GM19025 (cell line): ENCODE data around the gene CCDC127.
A peak's percentile ranks its signal among the peaks of the same experiment; 100 is the strongest.
"Not testable (repeated sequence)": the region's sequence is repeated elsewhere in the genome, so short reads cannot be mapped to it uniquely, and the experiment has no call there.

Experiments
- ATAC-seq: cut with Tn5 transposase; IDR thresholded peaks from one replicate; pipeline ENCODE4 v1.9.1; 2021; ENCODE audit warnings: mild to moderate bottlenecking, low read depth, moderate library complexity; ENCODE audit not compliant: unreplicated experiment

CCDC127 gene

GRCh38 chr5:217494-218456 is at the start of gene CCDC127, which contains the start of gene SDHA:
CCDC127 (minus strand) TSS chr5:218153; CDS start chr5:216849, 1,304 bp downstream.
SDHA (plus strand) TSS chr5:218320; CDS start chr5:218356, 36 bp downstream.
- ATAC-seq, result peak; percentile 79

GRCh38 chr5:267716-268115 is 49.8 kb upstream of the CCDC127 start:
- ATAC-seq, result no peak

- ATAC-seq, result not testable (repeated sequence)
Measured at GRCh38 chr5:266311-267026, 48.5 kb upstream of the CCDC127 start.

- no peak for ATAC-seq
Measured at GRCh38 chr5:264338-264737, 46.4 kb upstream of the CCDC127 start.

- ATAC-seq, result not testable (repeated sequence)
Measured at GRCh38 chr5:263275-263974, 45.5 kb upstream of the CCDC127 start.

- ATAC-seq, result no peak
Measured at GRCh38 chr5:257148-257547, 39.2 kb upstream of the CCDC127 start.

- ATAC-seq, result not testable (repeated sequence)
Measured at GRCh38 chr5:256347-256746, 38.4 kb upstream of the CCDC127 start.

- not testable (repeated sequence) for ATAC-seq
Measured at GRCh38 chr5:255116-255515, 37.2 kb upstream of the CCDC127 start.

- ATAC-seq, result not testable (repeated sequence)
Measured at GRCh38 chr5:254322-254721, 36.4 kb upstream of the CCDC127 start.

GRCh38 chr5:252546-252945 is 34.6 kb upstream of the CCDC127 start:
- ATAC-seq, result no peak

- not testable (repeated sequence) for ATAC-seq
Measured at GRCh38 chr5:251975-252374, 34.0 kb upstream of the CCDC127 start.

GRCh38 chr5:251538-251937 is 33.6 kb upstream of the CCDC127 start:
- ATAC-seq, result not testable (repeated sequence)

- ATAC-seq, result not testable (repeated sequence)
Measured at GRCh38 chr5:251016-251415, 33.1 kb upstream of the CCDC127 start.

GRCh38 chr5:250396-250795 is 32.4 kb upstream of the CCDC127 start:
- not testable (repeated sequence) for ATAC-seq

GRCh38 chr5:245717-246116 is 27.8 kb upstream of the CCDC127 start:
- ATAC-seq, result not testable (repeated sequence)

GRCh38 chr5:243683-244367 is 25.9 kb upstream of the CCDC127 start:
- ATAC-seq, result not testable (repeated sequence)

GRCh38 chr5:241045-241669 is 23.2 kb upstream of the CCDC127 start:
- not testable (repeated sequence) for ATAC-seq

- ATAC-seq, result not testable (repeated sequence)
Measured at GRCh38 chr5:240550-240949, 22.6 kb upstream of the CCDC127 start.

GRCh38 chr5:237931-238330 is 20.0 kb upstream of the CCDC127 start:
- ATAC-seq, result not testable (repeated sequence)
